K562 (cell line): ENCODE results near the gene PCCA. TPM values are rescaled to one million over a fixed set of nuclear protein-coding genes. Genes with fewer than 3 reads are reported as not detected.

ENCODE experiments used
- ATAC-seq: fragments of 200-7000 bp; cut with Tn5 transposase; 3 replicates; pipeline ENCODE4 v1.9.1; 2020; ENCODE audit warnings: moderate library complexity
- BruUV-seq: library from RNA; stranded (reverse); fragments of 400-500 nt; replicated peaks from 2 replicates; lab custom pipeline; 2021; lab: Mats Ljungman, UMichigan
- CTCF ChIA-PET: fragments of 300-600 bp; formaldehyde crosslinking; extraction: SDS; loops from one replicate; lab custom pipeline; 2021; ENCODE audit warnings: low intra/inter-chr PET ratio; lab: Yijun Ruan, JAX
- POLR2A ChIA-PET: fragments of 300-600, 350-650 bp; sonication (Branson Sonifier 250); formaldehyde crosslinking; extraction: SDS; loops from one replicate; lab custom pipeline; 2021; ENCODE audit warnings: antibody characterized with exemption, inconsistent platforms; lab: Yijun Ruan, JAX
- DNase-seq, 4 experiments: peaks; one replicate each; pipeline versions ENCODE4 v3.0.0 to v3.0.0-alpha.2; 2011 to 2018; ENCODE audit warnings: low spot score in 3 of 4, mixed read lengths in 3 of 4; ENCODE audit errors: extremely low read depth in 1 of 4
- FAIRE-seq: peaks from 2 replicates; lab custom pipeline; 2011; peaks lifted over from hg19 to GRCh38; lab: Jason Lieb, UNC
- H2AFZ ChIP-seq: 2 replicates; pipeline ENCODE4 v1.6.0; 2011; ENCODE audit warnings: low read depth, low read length, control low read depth, inconsistent platforms
- H3K27ac ChIP-seq: fragments of 200-600 bp; 3 replicates; pipeline ENCODE4 v1.8.0; 2011; ENCODE audit warnings: low read depth, mild to moderate bottlenecking, control low read depth, inconsistent platforms, low read length, moderate library complexity, mixed read lengths; ENCODE audit errors: extremely low read depth
- H3K27me3 ChIP-seq, 2 experiments: fragments of 300-600 bp in 1 of 2; 2 replicates in 1 of 2; 3 replicates in 1 of 2; pipeline versions ENCODE4 v1.6.0 to v1.8.0; 2011; ENCODE audit warnings: inconsistent platforms in 2 of 2, low read length in 2 of 2, mild to moderate bottlenecking in 1 of 2, mixed read lengths in 1 of 2, moderate library complexity in 1 of 2; ENCODE audit not compliant: control insufficient read depth in 2 of 2, insufficient read depth in 2 of 2
- H3K36me3 ChIP-seq: fragments of 300-600 bp; 3 replicates; pipeline ENCODE4 v1.8.0; 2011; ENCODE audit warnings: mild to moderate bottlenecking, low read length, inconsistent platforms; ENCODE audit not compliant: control insufficient read depth, insufficient read depth
- H3K4me1 ChIP-seq, 2 experiments: fragments of 200-600 bp in 1 of 2; replicated peaks in 1 of 2; 2 replicates in 1 of 2; 3 replicates in 1 of 2; pipeline versions ENCODE4 v1.5.1 to v1.8.0; 2011; ENCODE audit warnings: inconsistent platforms in 2 of 2, low read length in 2 of 2, mild to moderate bottlenecking in 1 of 2, mixed read lengths in 1 of 2, moderate library complexity in 1 of 2; ENCODE audit not compliant: control insufficient read depth in 2 of 2, insufficient read depth in 2 of 2
- H3K4me2 ChIP-seq: 2 replicates; pipeline ENCODE4 v1.6.1; 2011; ENCODE audit warnings: low read length, control low read depth, inconsistent platforms, mixed read lengths; ENCODE audit not compliant: insufficient read depth
- H3K4me3 ChIP-seq: fragments of 200-600 bp; sonication (generic), shearing (Covaris generic); 2 replicates; pipeline ENCODE4 v1.5.1; 2016; ENCODE audit warnings: control low read depth, inconsistent platforms
- H3K79me2 ChIP-seq: fragments of 200-600 bp; 3 replicates; pipeline ENCODE4 v1.8.0; 2011; ENCODE audit warnings: low read length, inconsistent platforms; ENCODE audit not compliant: control insufficient read depth, insufficient read depth
- H3K9ac ChIP-seq, 2 experiments: 2 replicates each; pipeline versions ENCODE4 v1.6.0 to v1.6.1; 2011; ENCODE audit warnings: low read depth in 2 of 2, low read length in 2 of 2, control low read depth in 1 of 2, inconsistent platforms in 1 of 2, mild to moderate bottlenecking in 1 of 2, mixed read lengths in 1 of 2; ENCODE audit not compliant: insufficient read depth in 1 of 2
- H3K9me1 ChIP-seq: one replicate; pipeline ENCODE4 v1.6.0; 2011; ENCODE audit warnings: inconsistent platforms, mild to moderate bottlenecking, low read length, moderate library complexity; ENCODE audit not compliant: control insufficient read depth, insufficient read depth
- H3K9me3 ChIP-seq: replicated peaks from 2 replicates; pipeline ENCODE4 v1.5.1; 2011; ENCODE audit warnings: low read depth, low read length, inconsistent platforms; ENCODE audit not compliant: control insufficient read depth, insufficient read depth
- H4K20me1 ChIP-seq: replicated peaks from 2 replicates; pipeline ENCODE4 v1.6.1; 2011; ENCODE audit warnings: low read length, inconsistent platforms, mixed read lengths; ENCODE audit not compliant: control insufficient read depth, insufficient read depth
- MEIS2 ChIP-seq: fragments of 450-650 bp; IDR thresholded peaks from 2 replicates; pipeline ENCODE4 v1.6.1; 2014; ENCODE audit warnings: mild to moderate bottlenecking; ENCODE audit not compliant: partially characterized antibody
- PBX2 ChIP-seq, 2 experiments: IDR thresholded peaks in 1 of 2; conservative IDR thresholded peaks in 1 of 2; 2 replicates each; pipeline ENCODE4 v1.6.1; 2016; ENCODE audit warnings: low read depth in 2 of 2, mild to moderate bottlenecking in 1 of 2, missing compliant biosample characterization in 1 of 2, missing genetic modification characterization in 1 of 2, moderate library complexity in 1 of 2
- RCOR1 ChIP-seq, 2 experiments: IDR thresholded peaks; 2 replicates each; pipeline ENCODE4 v1.6.1; 2012; ENCODE audit warnings: low read depth in 2 of 2, low read length in 2 of 2, borderline replicate concordance in 1 of 2, improper control_type of control experiment in 1 of 2
- ZBTB43 ChIP-seq: sonication (generic); formaldehyde crosslinking; IDR thresholded peaks from 2 replicates; pipeline ENCODE4 v1.8.0; 2023; ENCODE audit warnings: mild to moderate bottlenecking, missing genetic modification reagents
- WGBS: fragments of 100-300 bp; shearing (Covaris generic); methylation state at CpG from one replicate; pipeline ENCODE4 v1.1.6; 2016; ENCODE audit warnings: low coverage, mixed read lengths; ENCODE audit not compliant: insufficient coverage; ENCODE audit errors: missing lambda C conversion rate; 5-methylcytosine and 5-hydroxymethylcytosine counted together
- in situ Hi-C: fragments of 300-500 bp; cut with MboI; formaldehyde crosslinking; loops from 4 replicates; pipeline ENCODE4 v1.15.0; 2018; ENCODE audit warnings: inconsistent platforms, mixed read lengths
- intact Hi-C: fragments of 100-400 bp; cut with micrococcal nuclease; formaldehyde crosslinking; loops from 2 replicates; pipeline ENCODE4 v1.14.2; 2022
- polyA plus RNA-seq, 8 experiments: library from polyadenylated mRNA; depleted of rRNA in 4 of 8; stranded (reverse) in 5 of 8; unstranded in 3 of 8; fragments of >200 nt; fragmentation: Nextera tagmentation in 2 of 8; fragmentation: Illumina TruSeq in 1 of 8; extraction: Ambion mirVana in 2 of 8; extraction: Trizol in 1 of 8; gene quantifications; 2 replicates each; pipeline versions ENCODE4 v1.2.1 to v1.2.3, GENCODE V29; 2011 to 2014; ENCODE audit warnings: inconsistent platforms in 1 of 8, missing spikeins in 1 of 8
- total RNA-seq, 7 experiments: library from RNA; depleted of rRNA in 6 of 7; stranded (reverse); fragments of >200 nt in 6 of 7; fragmentation: Illumina TruSeq in 2 of 7; extraction: Trizol in 2 of 7; gene quantifications; 2 replicates each; pipeline versions ENCODE4 v1.2.1 to v1.2.3, GENCODE V29; 2011 to 2021; ENCODE audit warnings: low replicate concordance in 1 of 7

PCCA gene
- total and polyA plus RNA-seq, 9 of the 15 experiments (the other 6 are each of a cell fraction or from before 2014, with no cell fraction given), result 5.2 to 14.1 (median 9.7) TPM

- in situ Hi-C loops (no loop called here), intact Hi-C loops (no loop called here)
- ChIA-PET CTCF (no interaction called here), POLR2A (interaction anchor here (0.8 kb wide), 1 partner anchor 65 kb away, joined by 3 read pairs; no protein-coding TSS in a partner anchor)
- Histone ChIP-seq H3K79me2 (no peaks in the 10 kb centered on the region), H3K4me3 (no peak overlapping the region), H4K20me1 (no peaks in the 10 kb centered on the region), H3K9ac (no peak overlapping the region), H3K36me3 (no peaks in the 10 kb centered on the region), H3K9me1 (no peaks in the 10 kb centered on the region), H2AFZ (no peak overlapping the region), H3K9me3 (no peaks in the 10 kb centered on the region), H3K4me2 (no peak overlapping the region), H3K27me3 (peaks cover 0 to 3% of the 10 kb centered on the region in 2 experiments; a peak in 1 of 5 replicates), H3K27ac (no peak overlapping the region), H3K4me1 (no peaks in the 10 kb centered on the region)
- ATAC-seq (no peak), FAIRE-seq (no peak), DNase-seq (no peak)
- 0% methylated on average over 3 of the region's 3 CpGs for WGBS
- BruUV-seq, result no TSS peak
- TF ChIP-seq ZBTB43 (CRISPR knock-in tag) (no peak), RCOR1 (IDR thresholded peaks at IDR 0.05; ENCODE audit: borderline replicate concordance in 1 of 2, low read depth in 2 of 2, low read length in 2 of 2) (no peak), MEIS2 (peak; percentile 17), PBX2 (CRISPR knock-in tag; IDR thresholded peaks at IDR 0.05; ENCODE audit: low read depth) (no peak), PBX2 (tag; conservative IDR thresholded peaks at IDR 0.05; ENCODE audit: low read depth) (peak; percentile 45; the same call in 1 of the 2 replicates)
These were observed 20.6 kb upstream of the PCCA start for GRCh38 chr13:100068133-100068931.
